Epithelial cell of proximal tubule (primary cell): ENCODE measurements around the gene SPRY1. TPM values are rescaled to one million over a fixed set of nuclear protein-coding genes. Genes with fewer than 3 reads are reported as not detected.

ENCODE experiments used
- DNase-seq: peaks from one replicate; pipeline ENCODE4 v3.0.0-alpha.2; 2011; ENCODE audit warnings: low read depth
- H3K4me3 ChIP-seq: 2 replicates; pipeline ENCODE4 v1.5.1; 2011; ENCODE audit warnings: low read depth, mild to moderate bottlenecking, low read length
- total RNA-seq: library from RNA; depleted of rRNA; stranded (reverse); fragments of >200 nt; gene quantifications from 2 replicates; pipeline ENCODE4 v1.2.3, GENCODE V29; 2015
- TF ChIP-seq, protein P1 (sequence below): conservative IDR thresholded peaks from 2 replicates; pipeline ENCODE4 v1.5.1; 2012; ENCODE audit warnings: low read depth, mild to moderate bottlenecking, low read length

SPRY1 gene
- total RNA-seq, 1 donor from 2014 or later, result 14.8 TPM

DNA sequence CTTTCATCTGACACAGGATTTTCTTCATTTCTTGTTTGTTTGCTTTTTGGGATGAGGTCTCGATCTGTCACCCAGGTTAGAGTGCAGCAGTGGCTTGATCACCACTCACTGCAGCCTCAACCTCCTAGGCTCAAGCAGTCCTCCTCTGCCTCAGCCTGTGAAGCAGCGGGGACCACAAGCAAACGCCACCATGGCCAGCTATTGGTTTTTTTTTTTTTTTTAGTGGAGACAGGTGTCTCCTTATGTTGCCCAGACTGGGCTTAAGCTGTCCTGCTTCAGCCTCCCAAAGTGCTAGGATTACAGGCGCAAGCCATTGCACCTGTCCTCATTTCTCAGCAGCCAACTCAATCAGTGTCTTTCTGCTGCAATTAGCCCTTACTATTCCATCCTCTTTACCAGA is 10.3 kb downstream of the SPRY1 start:
- H3K4me3 ChIP-seq, result no peak overlapping the region
- DNase-seq, result no peak
- TF ChIP-seq, protein P1, sequence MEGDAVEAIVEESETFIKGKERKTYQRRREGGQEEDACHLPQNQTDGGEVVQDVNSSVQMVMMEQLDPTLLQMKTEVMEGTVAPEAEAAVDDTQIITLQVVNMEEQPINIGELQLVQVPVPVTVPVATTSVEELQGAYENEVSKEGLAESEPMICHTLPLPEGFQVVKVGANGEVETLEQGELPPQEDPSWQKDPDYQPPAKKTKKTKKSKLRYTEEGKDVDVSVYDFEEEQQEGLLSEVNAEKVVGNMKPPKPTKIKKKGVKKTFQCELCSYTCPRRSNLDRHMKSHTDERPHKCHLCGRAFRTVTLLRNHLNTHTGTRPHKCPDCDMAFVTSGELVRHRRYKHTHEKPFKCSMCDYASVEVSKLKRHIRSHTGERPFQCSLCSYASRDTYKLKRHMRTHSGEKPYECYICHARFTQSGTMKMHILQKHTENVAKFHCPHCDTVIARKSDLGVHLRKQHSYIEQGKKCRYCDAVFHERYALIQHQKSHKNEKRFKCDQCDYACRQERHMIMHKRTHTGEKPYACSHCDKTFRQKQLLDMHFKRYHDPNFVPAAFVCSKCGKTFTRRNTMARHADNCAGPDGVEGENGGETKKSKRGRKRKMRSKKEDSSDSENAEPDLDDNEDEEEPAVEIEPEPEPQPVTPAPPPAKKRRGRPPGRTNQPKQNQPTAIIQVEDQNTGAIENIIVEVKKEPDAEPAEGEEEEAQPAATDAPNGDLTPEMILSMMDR, result no peak

DNA sequence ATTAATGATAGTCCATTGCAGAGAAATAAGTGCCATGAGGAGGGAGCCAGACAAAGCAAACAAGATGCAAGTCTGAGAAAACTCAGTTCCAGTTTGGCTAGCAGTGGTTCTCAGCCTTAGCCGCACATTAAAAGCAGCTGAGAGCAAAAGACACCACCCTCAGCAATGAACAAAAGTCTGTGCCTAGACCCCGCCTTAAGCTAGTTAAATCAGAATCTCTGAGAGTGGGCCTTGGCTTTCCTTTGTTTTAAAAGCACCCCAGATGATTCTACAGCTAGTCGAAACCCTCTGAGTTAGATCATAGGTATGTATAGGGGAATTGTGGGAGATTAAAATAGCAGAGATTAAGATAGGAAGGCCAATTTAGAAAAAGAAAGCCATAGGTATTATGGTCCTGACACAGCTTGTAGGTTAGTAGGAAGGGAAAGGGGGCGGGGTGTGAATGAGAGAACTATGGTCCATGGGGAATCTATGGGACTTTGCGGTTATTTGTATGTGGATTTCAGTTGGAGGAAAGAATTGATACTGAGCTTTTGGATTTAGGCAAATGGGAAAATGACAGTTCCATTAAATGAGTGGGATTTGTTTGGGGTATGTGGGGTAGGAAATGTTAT is 12.0 kb downstream of the SPRY1 start:
- no peak for DNase-seq
- TF ChIP-seq, protein P1, result no peak
- H3K4me3 ChIP-seq, result no peak overlapping the region

DNA sequence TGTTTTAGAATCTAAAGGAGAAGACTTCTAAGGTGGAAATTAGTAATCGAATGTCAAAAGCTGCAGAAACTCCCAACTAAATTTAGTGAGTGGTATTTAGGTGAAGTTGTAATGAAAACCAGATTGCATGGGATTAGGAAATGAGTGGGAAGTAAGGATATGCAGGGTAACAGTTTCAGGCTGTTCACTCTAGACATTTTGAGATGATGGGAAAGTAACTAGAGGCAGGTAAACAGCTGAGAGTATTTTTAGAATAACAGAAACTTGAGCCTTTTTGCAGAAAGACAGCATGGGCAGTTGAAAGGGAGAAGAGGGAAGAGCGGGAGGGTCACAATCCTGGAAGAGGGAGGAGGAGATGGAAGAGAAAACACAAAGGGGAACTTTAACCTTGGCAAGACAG is 12.7 kb downstream of the SPRY1 start:
- TF ChIP-seq, protein P1, result no peak
- no peak for DNase-seq
- no peak overlapping the region for H3K4me3 ChIP-seq

DNA sequence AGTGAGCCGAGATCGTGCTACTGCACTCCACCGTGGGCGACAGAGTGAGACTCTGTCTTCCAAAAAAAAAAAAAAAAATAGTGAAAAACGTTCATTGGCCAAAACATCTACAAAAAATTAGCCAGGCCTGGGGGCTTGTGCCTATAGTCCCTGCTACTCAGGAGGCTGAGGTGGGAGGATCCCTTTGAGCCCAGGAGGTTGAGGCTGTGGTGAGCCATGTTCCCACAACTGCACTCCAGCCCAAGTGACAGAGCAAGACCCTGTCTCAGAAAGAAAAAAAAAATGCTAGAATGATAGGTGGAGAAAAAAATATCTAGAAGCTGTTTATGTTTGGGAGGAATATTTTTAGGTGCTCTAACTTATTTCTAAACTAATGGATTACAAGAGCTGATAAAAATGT is 14.9 kb downstream of the SPRY1 start:
- TF ChIP-seq, protein P1, result no peak
- no peak overlapping the region for H3K4me3 ChIP-seq

DNA sequence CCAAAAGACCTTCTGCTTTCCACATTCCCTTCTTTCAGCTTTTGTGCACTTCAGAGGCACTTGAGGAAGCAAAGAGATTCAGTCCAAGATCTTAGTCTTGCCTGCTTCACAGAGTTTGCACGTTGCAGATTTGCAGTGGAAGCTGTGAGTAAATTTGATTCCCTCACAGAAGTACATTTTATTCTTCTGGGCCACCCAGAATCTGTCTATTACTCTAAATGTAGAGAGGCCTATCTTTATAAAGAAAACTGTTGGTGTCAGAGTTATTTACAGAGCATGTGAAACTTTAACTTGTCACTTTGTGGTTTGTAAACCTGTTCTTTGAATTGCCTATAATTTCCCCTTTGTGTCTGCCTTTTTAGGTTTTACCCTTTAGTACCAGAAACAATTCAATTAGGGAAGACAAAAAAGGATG is 15.5 kb downstream of the SPRY1 start:
- TF ChIP-seq, protein P1, result no peak
- no peak overlapping the region for H3K4me3 ChIP-seq
- no peak for DNase-seq

More for the DNA sequence above, 14.9 kb downstream of the SPRY1 start:
- no peak for DNase-seq

DNA sequence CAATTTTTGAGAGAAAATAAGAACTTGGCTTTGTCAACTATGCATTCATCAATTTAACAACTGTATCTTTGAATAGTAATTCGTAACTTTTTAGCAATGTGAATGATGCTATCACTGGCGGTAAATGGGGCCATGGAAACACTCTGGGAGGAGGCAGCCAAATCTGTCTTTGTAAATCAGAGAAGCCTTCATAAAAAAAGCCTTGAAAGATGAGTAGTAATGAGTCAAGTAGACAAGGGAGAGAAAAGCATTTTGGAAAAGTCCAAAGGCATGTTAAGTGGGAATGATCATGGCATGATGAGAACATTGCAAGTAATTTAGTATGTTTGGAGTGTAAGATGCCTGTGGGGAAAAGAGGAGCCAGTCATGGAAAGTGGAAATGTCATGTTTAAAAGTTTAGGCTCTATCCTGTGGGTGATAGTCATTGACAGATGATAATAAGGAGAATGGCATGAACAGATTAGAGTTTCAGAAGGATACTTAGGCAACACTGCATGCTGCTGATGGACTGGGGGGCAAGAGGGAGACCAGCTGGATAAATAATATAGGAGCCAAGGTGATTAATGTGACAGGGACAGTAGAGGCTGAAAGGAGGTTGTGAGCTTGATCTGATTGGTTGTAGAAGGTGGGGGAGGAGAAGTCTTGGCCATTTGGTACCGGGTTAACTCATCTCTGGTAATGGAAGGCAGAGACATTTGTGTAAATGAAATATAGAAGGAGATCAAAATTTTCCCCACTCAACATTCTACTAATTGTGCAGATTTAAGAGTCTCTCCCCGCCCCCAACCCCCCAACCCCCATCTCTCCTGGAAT is 16.3 kb downstream of the SPRY1 start:
- TF ChIP-seq, protein P1, result no peak
- DNase-seq, result no peak
- no peak overlapping the region for H3K4me3 ChIP-seq
